HG03354 (cell line): ENCODE results near the gene CEP192.
"Not testable (repeated sequence)": the region's sequence is repeated elsewhere in the genome, so short reads cannot be mapped to it uniquely, and the experiment has no call there.

Source experiments
- ATAC-seq: cut with Tn5 transposase; IDR thresholded peaks from one replicate; pipeline ENCODE4 v1.9.1; 2021; ENCODE audit warnings: mild to moderate bottlenecking; ENCODE audit not compliant: unreplicated experiment, poor library complexity, severe bottlenecking

Gene CEP192

DNA sequence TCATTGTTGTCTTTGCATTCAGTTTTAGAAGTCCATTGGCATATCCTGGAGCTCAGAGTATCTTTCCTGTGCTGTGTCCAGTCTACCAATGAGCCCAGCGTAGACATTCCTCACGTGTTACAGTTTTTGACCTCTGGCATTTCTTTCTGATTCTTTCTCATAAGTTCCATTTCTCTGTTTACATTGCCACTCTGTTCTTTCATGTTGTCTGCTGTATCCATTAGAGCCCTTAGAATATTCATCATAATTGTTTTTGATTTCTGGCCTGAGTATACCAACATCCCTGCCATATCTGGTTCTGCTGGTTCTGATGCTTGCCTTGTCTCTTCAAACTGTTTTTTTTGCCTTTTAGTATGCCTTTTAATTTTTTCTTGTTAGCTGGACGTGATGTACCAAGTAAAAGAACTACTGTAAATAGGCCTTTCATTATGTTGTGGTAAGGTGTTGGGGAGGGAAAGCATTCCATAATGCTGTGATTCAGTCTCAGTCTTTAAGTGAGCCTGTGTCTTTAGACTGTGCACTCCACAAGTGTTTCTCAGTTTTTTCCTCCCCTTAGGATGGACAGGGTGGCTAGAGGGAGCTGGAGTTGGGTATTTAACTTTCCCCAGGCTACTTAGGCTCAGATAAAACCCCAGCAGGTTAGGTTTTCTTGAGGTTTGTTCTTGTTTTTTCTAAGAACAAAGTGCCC is 35.6 kb downstream of the CEP192 start:
- ATAC-seq, result no peak

DNA sequence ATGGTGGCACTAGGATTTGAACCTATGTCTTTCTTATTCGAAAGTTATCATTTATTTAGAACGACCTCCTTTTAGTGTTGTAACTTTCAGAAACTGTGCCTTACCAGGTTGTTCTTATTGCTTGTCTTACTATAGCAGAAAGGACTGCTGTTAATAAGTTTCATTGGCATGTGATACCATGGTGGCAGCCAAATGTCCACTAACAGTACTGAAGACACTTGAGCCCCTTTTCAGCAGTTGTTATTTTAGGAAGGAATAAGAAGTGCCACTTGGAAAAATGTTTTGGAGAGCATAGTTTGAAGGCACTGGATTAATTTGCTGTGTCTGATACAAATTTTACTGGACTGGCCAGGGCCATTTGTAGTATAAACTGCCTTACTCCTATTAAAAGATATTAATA is 37.7 kb downstream of the CEP192 start:
- no peak for ATAC-seq

DNA sequence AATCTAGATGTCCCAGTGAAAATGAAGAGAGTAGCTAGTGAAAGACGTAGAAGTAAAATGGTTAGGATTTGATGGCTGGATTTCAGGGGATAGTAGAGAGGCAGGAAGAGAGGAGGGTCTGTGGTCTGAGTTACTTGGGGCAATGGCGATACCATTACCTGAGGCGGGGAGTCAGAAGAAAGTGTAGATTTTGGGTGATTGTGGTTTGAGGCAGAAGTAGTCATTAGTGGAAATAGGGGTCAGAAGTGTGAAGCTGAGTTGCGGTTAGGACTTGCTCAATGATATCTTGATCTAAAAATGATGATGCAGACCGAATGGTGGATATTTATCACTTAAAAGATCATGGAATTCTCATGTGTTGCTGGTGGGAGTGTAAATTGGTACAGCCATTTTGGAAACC is 41.0 kb downstream of the CEP192 start:
- ATAC-seq, result no peak

DNA sequence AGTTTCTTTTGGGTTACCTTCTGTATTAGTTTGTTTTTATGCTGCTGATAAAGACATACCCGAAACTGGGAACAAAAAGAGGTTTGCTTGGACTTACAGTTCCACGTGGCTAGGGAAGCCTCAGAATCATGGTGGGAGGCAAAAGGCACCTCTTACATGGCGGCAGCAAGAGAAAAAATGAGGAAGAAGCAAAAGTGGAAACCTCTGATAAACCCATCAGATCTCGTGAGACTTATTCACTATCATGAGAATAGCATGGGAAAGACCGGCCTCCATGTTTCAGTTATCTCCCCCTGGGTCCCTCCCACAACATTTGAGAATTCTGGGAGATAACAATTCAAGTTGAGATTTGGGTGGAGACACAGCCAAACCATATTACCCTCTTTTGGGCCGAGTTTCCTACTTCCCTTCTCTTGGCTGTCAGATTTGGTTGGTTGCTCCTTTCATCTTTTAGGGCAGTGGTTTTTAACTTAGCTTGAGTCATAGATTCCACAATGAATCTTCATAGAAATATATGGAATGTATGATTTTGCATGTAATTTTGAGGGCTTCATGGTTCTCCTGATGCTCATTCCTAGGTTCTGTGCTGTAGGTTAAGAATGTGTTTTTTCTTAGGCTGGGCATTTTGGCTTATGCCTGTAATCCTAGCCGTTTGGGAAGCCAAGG is 44.2 kb downstream of the CEP192 start:
- ATAC-seq, result no peak

DNA sequence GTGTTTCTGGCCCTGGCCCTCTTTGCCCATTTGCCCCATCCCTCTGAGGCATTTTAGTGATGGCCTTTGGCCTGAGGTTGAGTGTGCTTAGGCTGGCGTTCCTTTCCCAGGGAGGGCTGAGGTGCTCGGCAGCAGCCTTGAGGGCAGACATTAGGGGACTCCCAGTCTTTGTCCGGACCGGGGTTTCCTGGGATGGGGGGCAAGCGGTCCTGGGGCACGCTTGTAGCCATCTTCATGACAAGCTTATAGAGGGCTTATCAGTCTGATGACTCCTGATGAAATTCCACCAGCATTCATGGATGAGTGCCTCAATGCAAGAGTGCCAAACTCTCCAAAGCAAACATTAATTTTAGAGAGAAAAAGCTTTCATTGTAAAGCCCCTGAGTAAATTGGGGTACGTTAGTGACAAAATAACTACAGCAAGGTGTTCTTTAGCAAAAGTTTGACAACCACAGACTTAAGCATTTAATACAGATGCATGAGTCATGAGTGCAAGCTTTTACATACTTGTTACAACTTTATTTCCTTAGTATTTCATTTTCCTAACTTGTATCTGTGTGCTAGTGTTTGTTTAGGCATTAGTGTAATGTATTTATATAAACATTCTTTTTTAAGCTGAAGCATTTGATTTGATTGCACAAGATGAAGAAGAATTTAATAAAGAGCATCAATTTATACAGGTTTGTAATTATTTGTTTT is 45.6 kb downstream of the CEP192 start:
- ATAC-seq, result no peak

DNA sequence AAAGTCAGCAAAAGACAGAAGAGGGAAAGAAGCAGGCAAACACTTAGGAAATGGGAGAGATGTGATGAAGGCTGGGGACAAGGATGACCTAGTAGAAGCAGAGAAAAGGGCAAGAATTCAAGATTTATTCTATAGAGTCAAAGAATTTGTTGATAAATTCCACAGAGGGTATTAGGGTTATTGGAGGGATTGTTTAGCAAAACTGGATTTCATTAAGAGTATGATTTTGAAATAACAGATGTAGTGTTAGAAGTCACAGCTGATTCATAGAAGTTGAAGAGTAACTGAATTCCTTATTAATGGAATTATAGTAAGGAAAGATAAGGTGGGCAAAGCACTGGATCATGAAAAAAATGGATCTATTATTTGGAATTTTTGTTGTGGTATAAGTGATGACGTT is 48.6 kb downstream of the CEP192 start:
- ATAC-seq, result no peak

DNA sequence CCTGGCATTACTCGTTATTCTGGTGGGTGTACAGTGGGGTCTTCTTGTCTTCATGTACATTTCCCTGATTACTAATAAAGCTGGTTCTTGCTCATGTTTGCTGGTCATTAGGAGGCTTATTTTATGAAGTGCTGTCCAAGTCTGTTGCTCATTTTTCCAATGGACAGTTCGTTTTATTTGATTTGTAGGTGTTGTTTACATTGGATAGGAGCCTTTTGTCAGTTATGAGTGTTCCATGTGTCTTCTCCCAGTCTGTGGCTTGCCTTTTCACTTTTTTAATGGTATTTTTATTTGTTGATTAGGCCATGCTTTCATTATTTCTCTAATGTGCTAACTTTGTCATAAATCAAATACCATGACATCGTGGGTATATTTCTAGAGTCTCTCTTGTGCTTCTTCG is 51.9 kb downstream of the CEP192 start:
- ATAC-seq, result no peak

DNA sequence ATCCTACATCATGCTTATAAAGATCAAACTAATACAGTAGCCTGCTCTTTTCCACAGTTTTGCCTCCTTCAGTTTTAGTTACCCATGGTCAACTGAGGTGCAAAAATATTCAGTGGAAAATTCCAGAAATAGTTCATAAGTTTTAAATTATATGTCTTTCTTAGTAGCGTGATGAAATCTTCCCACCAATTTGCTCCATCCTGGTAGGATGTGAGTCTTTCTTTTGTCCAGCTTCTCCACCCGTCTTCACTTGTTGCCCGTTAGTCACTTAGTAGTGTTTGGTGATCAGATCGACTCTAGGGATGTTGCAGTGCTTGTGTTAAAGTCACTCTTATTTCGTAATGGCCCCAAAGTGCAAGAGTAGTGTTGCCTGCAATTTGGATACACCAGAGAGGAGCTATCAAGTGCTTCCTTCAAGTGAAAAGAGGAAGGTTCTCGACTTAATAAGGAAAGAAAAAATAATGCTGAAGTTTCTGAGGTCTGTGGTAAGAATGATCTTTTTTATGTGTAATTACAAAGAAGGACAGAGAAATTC is 57.0 kb downstream of the CEP192 start:
- ATAC-seq, result no peak

DNA sequence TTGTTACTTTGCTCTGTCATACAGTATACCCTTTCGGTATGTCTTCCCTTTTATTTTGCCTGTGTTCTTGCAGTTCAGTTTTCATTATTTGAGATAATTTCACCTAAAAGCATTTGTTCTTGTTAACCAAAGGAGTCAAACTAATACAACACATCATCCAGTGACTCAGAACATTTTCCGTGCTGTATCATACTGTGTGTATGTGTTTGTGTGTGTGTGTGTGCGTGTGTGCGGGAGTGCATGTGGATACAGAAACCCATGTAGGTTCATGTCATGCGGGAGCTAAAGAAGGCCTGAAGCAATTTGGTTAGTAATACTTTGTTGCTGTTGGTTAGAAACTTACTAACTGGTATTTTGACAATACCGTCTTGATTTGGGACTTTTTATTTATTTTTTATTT is 60.0 kb downstream of the CEP192 start:
- no peak for ATAC-seq

DNA sequence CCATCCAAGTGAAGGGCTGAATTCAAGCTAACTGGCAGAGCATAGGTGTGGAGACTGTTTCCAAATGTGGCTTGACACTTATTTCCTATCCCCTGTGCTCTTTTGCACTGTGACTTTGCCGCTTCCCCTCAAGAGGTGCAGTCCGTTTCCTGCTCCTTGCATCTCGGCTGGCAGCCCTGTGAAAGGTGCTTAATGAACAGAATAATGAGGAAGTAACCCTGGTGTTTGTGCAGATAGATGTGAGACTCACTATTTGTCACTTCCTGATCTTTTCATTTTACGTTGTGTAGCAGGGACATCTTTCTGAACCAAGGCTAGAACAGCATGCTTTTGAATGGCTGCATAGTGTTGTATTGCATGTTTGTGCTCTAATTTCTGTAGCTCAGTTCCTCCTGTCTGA is 60.8 kb downstream of the CEP192 start:
- peak; percentile 66 for ATAC-seq

DNA sequence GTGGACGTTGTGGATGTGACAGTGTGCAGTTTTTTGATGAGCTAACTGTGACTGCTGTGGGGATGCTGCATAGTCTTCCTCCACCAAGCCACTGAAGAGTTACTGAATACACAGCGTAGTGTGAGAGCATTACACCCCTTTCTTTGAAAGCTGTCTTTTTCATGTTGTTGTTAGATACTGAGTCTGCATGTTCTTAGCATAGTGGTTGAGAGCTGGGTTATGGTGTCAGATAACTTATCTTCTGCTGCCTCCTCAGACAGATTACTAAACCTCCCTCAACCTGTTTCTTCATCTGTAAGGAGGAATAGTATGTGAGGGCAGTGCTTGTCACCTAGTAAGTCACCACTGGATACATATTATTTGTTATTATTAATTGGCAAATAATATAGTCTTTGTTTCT is 63.2 kb downstream of the CEP192 start:
- no peak for ATAC-seq

DNA sequence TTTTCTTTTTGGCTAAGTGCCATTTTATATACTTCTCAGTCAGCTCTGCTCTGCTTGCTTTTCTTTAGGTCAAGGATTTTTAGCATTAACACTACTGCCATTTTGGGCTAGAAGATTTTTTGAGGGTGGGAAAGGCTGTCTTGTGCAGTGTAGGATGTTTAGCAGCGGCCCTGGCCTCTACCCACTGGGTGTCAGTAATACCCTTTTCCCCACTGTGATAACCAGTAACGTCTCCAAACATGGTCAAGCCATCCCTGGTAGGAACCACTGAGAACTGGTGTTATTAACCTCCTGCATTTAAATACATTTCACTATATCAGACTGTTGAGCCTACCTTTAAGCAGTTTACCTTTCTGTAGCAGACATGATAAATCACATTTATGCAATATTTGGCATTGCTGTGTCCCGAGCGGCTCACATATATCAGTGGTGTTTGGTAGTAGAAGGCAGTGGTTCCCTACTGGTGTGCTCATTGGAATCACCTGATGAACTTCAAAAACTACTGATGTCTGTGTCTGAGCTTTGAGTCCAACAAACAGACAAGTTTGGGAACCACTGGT is 70.5 kb downstream of the CEP192 start:
- ATAC-seq, result no peak

DNA sequence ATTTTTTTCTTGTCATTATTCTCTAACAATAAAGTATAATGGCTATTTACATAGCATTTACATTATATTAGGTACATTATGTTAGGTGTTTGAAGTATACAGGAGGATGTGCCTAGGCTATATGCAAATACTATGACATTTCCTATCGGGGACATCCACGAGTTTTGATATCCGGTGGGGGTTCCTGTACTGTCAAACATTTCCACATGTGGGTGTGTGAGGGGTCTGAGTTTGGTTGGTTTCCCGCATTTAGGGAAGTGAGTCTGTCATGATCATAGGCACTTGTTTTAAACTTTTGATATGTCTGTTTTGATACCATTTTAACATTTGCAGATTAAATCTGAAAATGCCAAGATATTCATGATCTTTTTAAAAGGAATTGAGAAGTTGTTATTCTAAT is 76.0 kb downstream of the CEP192 start:
- no peak for ATAC-seq

DNA sequence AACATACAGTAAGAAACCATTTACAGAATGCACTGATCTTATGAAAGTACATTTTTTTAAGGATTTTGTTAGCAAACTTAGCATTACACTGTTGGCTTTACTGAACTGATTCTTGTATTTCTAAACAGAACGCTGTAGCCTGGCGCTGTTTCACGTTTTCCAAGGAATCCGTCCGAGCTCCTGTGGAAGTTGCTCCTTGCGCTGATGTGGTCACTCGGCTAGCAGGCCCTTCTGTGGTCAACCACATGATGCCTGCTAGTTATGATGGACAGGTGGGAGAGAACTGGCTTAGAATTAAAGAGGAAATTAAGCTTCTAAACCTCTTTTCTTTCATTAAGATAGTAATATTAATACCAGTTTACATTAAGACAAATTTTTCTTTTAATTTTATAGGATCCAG is 76.8 kb downstream of the CEP192 start:
- ATAC-seq, result no peak

DNA sequence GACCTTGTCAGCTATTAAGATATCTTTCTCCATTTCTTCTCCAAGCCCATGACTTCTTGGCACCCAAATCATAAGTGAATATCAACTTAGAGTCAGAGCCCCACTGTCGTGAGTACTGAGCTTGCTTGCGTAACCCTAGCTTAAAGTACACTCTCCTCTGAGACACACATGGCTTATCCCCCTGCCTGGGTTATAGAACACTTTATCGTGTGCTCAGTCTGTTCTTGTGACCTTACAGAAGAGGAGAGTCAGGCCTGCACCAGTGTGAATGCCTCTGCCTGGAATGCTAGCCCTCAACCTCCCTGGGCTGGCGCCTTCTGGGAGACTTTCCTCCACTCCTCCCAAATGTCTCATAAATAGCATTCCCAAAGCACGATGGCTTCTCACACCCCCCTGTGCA is 79.3 kb downstream of the CEP192 start:
- no peak for ATAC-seq

DNA sequence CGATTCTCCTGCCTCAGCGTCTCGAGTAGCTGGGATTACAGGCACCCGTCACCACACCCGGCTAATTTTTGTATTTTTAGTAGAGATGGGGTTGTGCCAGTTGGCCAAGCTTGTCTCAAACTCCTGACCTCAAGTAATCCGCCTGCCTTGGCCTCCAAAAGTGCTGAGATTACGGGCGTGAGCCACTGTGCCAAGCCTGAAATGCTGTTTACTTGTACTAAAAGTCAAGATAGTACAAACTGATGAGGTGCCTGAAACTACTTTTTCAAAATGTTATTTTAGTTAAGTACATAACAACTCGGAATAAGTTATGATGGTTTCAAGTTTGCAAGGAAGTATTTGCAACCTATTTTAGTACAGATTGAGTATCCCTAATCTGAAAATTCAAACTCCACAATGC is 85.7 kb downstream of the CEP192 start:
- ATAC-seq, result no peak

DNA sequence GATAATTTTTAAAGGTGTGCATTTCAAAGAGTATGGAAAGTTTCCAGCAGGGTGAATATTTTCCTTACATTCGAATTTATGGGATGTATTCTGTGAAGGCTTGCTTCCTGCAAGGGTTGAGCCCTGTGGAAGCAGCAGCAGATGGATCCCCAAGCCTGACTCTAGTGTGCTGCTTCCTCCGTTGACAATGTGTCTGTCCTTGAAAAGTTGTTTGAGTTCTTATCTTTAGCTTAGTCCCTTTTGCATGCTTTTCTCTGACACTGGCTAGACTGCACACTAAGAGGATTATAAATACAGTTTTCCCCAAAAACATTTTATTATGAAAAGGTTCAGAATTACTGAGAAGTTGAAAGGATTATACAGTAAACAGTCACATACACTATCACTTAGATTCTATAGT is 86.3 kb downstream of the CEP192 start:
- ATAC-seq, result no peak

DNA sequence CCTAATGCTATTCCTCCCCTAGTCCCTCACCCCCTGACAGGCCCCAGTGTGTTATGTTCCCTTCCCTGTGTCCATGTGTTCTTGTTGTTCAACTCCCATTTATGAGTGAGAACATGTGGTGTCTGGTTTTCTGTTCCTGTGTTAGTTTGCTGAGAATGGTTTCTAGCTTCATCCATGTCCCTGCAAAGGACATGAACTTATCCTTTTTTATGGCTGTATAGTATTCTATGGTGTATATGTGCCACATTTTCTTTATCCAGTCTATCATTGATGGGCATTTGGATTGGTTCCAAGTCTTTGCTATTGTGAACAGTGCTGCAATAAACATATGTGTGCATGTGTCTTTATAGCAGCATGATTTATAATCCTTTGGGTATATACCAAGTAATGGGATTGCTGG is 86.9 kb downstream of the CEP192 start:
- ATAC-seq, result not testable (repeated sequence)

DNA sequence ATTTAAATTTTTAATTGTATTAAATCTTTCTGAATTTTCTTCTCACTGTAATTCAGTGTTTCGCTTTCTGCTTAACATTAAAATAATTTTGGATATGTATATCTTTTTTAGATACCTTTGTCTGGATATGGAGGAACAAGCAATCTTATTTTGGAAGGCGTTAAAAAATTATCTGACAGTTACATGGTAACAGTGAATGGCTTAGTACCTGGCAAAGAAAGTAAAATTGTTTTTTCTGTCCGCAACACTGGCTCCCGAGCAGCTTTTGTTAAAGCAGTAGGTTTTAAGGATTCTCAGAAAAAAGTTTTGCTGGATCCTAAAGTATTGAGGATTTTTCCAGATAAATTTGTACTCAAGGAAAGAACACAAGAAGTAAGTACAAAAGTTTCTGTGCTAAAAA is 95.7 kb downstream of the CEP192 start:
- no peak for ATAC-seq

DNA sequence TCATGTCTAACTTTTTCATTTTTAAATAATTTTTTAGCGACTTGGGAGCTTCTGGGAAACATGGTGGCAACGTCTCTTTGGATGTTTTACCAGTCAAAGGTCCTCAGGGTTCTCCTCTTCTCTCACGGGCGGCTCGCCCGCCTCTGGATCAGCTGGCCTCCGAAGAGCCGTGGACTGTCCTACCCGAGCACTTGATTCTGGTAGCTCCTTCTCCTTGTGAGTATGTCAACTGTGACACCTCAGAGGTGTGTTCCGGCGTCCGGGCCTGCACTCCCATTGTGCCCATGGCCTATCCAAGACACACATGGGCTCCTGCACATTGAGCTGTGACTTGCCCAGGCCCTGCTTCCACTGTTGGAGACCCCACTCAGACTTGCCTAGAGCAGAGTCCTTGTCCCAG is 104.3 kb downstream of the CEP192 start:
- ATAC-seq, result no peak

DNA sequence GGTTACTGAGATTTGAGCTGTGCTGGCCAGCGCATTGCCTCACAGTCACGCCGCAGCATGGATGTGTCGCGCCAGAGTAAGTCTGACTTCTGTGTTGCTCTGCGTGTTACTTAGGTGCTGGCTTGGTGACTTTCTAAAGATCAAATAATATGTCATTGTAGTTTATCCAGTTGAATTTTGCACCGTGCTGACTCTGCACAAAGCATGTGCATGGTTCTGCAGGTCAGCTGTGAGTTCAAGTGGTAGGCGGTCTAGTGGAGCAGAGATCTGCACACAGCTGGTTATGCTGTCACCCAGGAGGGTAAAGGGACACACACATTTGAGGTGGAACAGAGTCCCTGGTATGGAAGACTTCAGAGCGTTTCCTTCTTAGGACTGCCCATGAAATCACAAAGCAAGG is 105.1 kb downstream of the CEP192 start:
- no peak for ATAC-seq
